ENCODE measurements around the gene ITGB6. TPM values are rescaled to one million over a fixed set of nuclear protein-coding genes. Genes with fewer than 3 reads are reported as not detected.

Gene ITGB6
- total and polyA plus RNA-seq, 2 of the 4 experiments (the other 2 are of a cell fraction) = under 0.01 TPM; not detected in 1

DNA sequence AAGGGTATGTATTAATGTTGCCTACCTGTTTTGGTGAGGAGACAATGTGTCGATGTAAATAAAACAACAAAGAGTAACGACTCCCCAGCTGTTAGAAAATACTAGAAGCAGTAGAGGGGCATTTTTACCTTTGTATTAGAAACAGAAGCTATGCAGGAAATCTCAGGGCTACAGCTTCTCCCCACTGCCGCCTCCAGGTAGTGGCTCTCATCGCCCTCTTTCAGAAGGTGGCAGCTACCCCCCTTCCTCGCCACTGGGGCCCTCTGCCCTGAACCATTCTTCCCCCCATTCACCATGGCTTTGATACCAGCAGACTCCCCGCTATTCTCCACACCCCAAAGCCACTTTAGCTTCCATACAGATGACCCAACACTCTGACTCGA, 144.4 kb downstream of the ITGB6 start:
- WGBS, 2 experiments (ENCODE audit: extremely low coverage in 2 of 2, insufficient read length in 1 of 2) = 77% methylated on average over 3 of the region's 7 CpGs; no CpG with 5 or more reads in 1 of the 2 experiments
- Histone ChIP-seq H2BK20ac (ENCODE audit: low read depth, low read length) (no peak overlapping the region), H3K36me3 (ENCODE audit: control insufficient read depth, insufficient read depth, low read length) (no peaks in the 10 kb centered on the region), H2BK5ac (ENCODE audit: low read depth, low read length, poor library complexity, severe bottlenecking) (no peak overlapping the region), H3K14ac (replicated peaks; ENCODE audit: low read depth, low read length) (no peak overlapping the region), H3K23ac (ENCODE audit: low read depth, low read length) (no peak overlapping the region), H3K9me1 (ENCODE audit: insufficient read depth, low read length) (no peaks in the 10 kb centered on the region), H3K79me1 (ENCODE audit: low read depth in 1 of 2, low read length in 2 of 2) (no peaks in the 10 kb centered on the region), H4K8ac (ENCODE audit: low read depth in 2 of 2, low read length in 2 of 2) (no peak overlapping the region), H2BK120ac (ENCODE audit: low read depth, low read length) (no peak overlapping the region), H3K4me2 (ENCODE audit: low read depth, low read length) (no peak overlapping the region), H4K91ac (ENCODE audit: insufficient read depth, low read depth, low read length) (no peak overlapping the region), H4K20me1 (ENCODE audit: insufficient read depth, low read length) (no peaks in the 10 kb centered on the region), H3K27ac (ENCODE audit: insufficient read depth, low read length) (no peak overlapping the region), H4K5ac (ENCODE audit: low read depth, low read length) (no peak overlapping the region), H2AK9ac (replicated peaks; ENCODE audit: low read depth, low read length, poor library complexity) (no peak overlapping the region), H3K4me1 (ENCODE audit: control insufficient read depth, insufficient read depth, low read length) (no peaks in the 10 kb centered on the region), H2AK5ac (ENCODE audit: low read depth, low read length) (no peak overlapping the region), H2AFZ (replicated peaks; ENCODE audit: low read length, poor library complexity) (no peak overlapping the region), H2BK15ac (ENCODE audit: low read depth, low read length) (no peak overlapping the region), H3K4me3 (ENCODE audit: insufficient read depth, low read depth, low read length) (no peak overlapping the region), H3K18ac (ENCODE audit: low read depth, low read length) (no peak overlapping the region), H3K4ac (ENCODE audit: low read depth, low read length) (no peak overlapping the region), H3K27me3 (ENCODE audit: control insufficient read depth, insufficient read depth, low read length) (peaks cover 18% of the 10 kb centered on the region), H3K9me3 (ENCODE audit: control insufficient read depth, insufficient read depth, low read length) (no peaks in the 10 kb centered on the region), H3K9ac (ENCODE audit: low read depth, low read length) (no peak overlapping the region), H3K56ac (ENCODE audit: extremely low read depth, insufficient read depth, low read length) (no peak overlapping the region)
- TF ChIP-seq RFX5 (IDR thresholded peaks at IDR 0.05; ENCODE audit: low read depth, low read length) = no peak
- TF ChIP-seq, protein P1, sequence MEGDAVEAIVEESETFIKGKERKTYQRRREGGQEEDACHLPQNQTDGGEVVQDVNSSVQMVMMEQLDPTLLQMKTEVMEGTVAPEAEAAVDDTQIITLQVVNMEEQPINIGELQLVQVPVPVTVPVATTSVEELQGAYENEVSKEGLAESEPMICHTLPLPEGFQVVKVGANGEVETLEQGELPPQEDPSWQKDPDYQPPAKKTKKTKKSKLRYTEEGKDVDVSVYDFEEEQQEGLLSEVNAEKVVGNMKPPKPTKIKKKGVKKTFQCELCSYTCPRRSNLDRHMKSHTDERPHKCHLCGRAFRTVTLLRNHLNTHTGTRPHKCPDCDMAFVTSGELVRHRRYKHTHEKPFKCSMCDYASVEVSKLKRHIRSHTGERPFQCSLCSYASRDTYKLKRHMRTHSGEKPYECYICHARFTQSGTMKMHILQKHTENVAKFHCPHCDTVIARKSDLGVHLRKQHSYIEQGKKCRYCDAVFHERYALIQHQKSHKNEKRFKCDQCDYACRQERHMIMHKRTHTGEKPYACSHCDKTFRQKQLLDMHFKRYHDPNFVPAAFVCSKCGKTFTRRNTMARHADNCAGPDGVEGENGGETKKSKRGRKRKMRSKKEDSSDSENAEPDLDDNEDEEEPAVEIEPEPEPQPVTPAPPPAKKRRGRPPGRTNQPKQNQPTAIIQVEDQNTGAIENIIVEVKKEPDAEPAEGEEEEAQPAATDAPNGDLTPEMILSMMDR (conservative IDR thresholded peaks at IDR 0.05; ENCODE audit: low read depth, low read length) = no peak
- no peak for TF ChIP-seq SMC3 (IDR thresholded peaks at IDR 0.05; ENCODE audit: low read depth, low read length)
- no peak for TF ChIP-seq RAD21 (IDR thresholded peaks at IDR 0.05; ENCODE audit: low read length)
- TF ChIP-seq MAFK (IDR thresholded peaks at IDR 0.05; ENCODE audit: low read depth, low read length) = no peak
- TF ChIP-seq, protein P2, sequence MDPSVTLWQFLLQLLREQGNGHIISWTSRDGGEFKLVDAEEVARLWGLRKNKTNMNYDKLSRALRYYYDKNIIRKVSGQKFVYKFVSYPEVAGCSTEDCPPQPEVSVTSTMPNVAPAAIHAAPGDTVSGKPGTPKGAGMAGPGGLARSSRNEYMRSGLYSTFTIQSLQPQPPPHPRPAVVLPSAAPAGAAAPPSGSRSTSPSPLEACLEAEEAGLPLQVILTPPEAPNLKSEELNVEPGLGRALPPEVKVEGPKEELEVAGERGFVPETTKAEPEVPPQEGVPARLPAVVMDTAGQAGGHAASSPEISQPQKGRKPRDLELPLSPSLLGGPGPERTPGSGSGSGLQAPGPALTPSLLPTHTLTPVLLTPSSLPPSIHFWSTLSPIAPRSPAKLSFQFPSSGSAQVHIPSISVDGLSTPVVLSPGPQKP (IDR thresholded peaks at IDR 0.05; ENCODE audit: borderline replicate concordance, low read depth, low read length) = no peak
- TF ChIP-seq MAZ (IDR thresholded peaks at IDR 0.05; ENCODE audit: borderline replicate concordance, low read depth, low read length) = no peak
- no peak for TF ChIP-seq FOS (IDR thresholded peaks at IDR 0.05; ENCODE audit: low read depth, low read length)
- ATAC-seq (ENCODE audit: low read depth) = no peak
- dilution Hi-C loops (cut with HindIII; ENCODE audit: low sequenced_read_pairs, unreplicated experiment) (no loop called here), intact Hi-C loops (cut with micrococcal nuclease) (no loop called here), in situ Hi-C loops (cut with MboI; ENCODE audit: low sequenced_read_pairs) (no loop called here)
- POLR2A ChIA-PET (ENCODE audit: unreplicated experiment) = no interaction called here
- no TSS peak for BruUV-seq (replicated peaks)
- CTCF ChIA-PET = no interaction called here
- no peak for DNase-seq
